Neural crest cell (in vitro differentiated cells): ENCODE data around the gene RFX5. TPM values are rescaled to one million over a fixed set of nuclear protein-coding genes. Genes with fewer than 3 reads are reported as not detected.
A peak's percentile ranks its signal among the peaks of the same experiment; 100 is the strongest.

Experiments
- DNase-seq: peaks from one replicate; pipeline ENCODE4 v3.0.0; 2021; ENCODE audit warnings: low read depth, mixed read lengths, low spot score
- H3K27ac Mint-ChIP-seq: one replicate; pipeline ENCODE4 v1.8.0; 2021; ENCODE audit warnings: mild to moderate bottlenecking, mixed read lengths; ENCODE audit not compliant: unreplicated experiment
- H3K27me3 Mint-ChIP-seq: 2 replicates; pipeline ENCODE4 v1.8.0; 2021; ENCODE audit warnings: low read depth, mild to moderate bottlenecking, mixed read lengths
- H3K36me3 Mint-ChIP-seq: 2 replicates; pipeline ENCODE4 v1.8.0; 2021; ENCODE audit warnings: low read depth, mild to moderate bottlenecking, mixed read lengths
- H3K4me1 Mint-ChIP-seq: 2 replicates; pipeline ENCODE4 v1.8.0; 2021; ENCODE audit warnings: mixed read lengths
- H3K4me3 Mint-ChIP-seq: one replicate; pipeline ENCODE4 v1.8.0; 2021; ENCODE audit warnings: mild to moderate bottlenecking, mixed read lengths
- H3K9me3 Mint-ChIP-seq: 2 replicates; pipeline ENCODE4 v1.8.0; 2021; ENCODE audit warnings: mixed read lengths
- CTCF ChIP-seq: fragments of 200-600 bp; sonication (generic); conservative IDR thresholded peaks from 2 replicates; pipeline ENCODE4 v1.5.0; 2021; ENCODE audit warnings: antibody characterized with exemption, mild to moderate bottlenecking
- total RNA-seq: library from RNA; stranded (reverse); gene quantifications from 2 replicates; pipeline ENCODE4 v1.2.1, GENCODE V29; 2021

RFX5 gene
- total RNA-seq, 1 donor from 2014 or later, result 71.3 TPM

- TF ChIP-seq CTCF, result no peak
Observed at GRCh38 chr1:151342021-151342420, 5.0 kb downstream of the RFX5 start.

GRCh38 chr1:151340870-151341754 lies 5.9 kb downstream of the RFX5 start:
- no peaks in the 10 kb centered on the region for H3K27me3 Mint-ChIP-seq
- H3K9me3 Mint-ChIP-seq, result no peaks in the 10 kb centered on the region
- DNase-seq, result peak; percentile 44
- H3K27ac Mint-ChIP-seq, result no peak overlapping the region
- TF ChIP-seq CTCF, result peak; percentile 78
- peaks cover 11% of the 10 kb centered on the region for H3K4me1 Mint-ChIP-seq
- H3K4me3 Mint-ChIP-seq, result peak overlapping the region; percentile 6
- H3K36me3 Mint-ChIP-seq, result peaks cover 3% of the 10 kb centered on the region

More at GRCh38 chr1:151342021-151342420, 5.0 kb downstream of the RFX5 start:
- peaks cover 20% of the 10 kb centered on the region for H3K4me1 Mint-ChIP-seq
- H3K27ac Mint-ChIP-seq, result no peak overlapping the region
- H3K27me3 Mint-ChIP-seq, result no peaks in the 10 kb centered on the region
- no peak for DNase-seq
- no peaks in the 10 kb centered on the region for H3K9me3 Mint-ChIP-seq
- H3K36me3 Mint-ChIP-seq, result peaks cover 6% of the 10 kb centered on the region
- H3K4me3 Mint-ChIP-seq, result peak overlapping the region; percentile 42

GRCh38 chr1:151336556-151336955 lies 10.5 kb downstream of the RFX5 start:
- Mint-ChIP-seq H3K9me3 (no peaks in the 10 kb centered on the region), H3K27ac (no peak overlapping the region), H3K4me3 (no peak overlapping the region), H3K4me1 (peaks cover 6% of the 10 kb centered on the region), H3K36me3 (no peaks in the 10 kb centered on the region), H3K27me3 (no peaks in the 10 kb centered on the region)
- TF ChIP-seq CTCF, result no peak
- DNase-seq, result no peak

- Mint-ChIP-seq H3K4me1 (no peaks in the 10 kb centered on the region), H3K9me3 (no peaks in the 10 kb centered on the region), H3K4me3 (no peak overlapping the region), H3K27ac (no peak overlapping the region), H3K36me3 (no peaks in the 10 kb centered on the region), H3K27me3 (no peaks in the 10 kb centered on the region)
- DNase-seq, result no peak
- TF ChIP-seq CTCF, result no peak
Observed at GRCh38 chr1:151334822-151335221, 12.2 kb downstream of the RFX5 start.

- DNase-seq, result peak; percentile 15
- no peaks in the 10 kb centered on the region for H3K9me3 Mint-ChIP-seq
- H3K27me3 Mint-ChIP-seq, result no peaks in the 10 kb centered on the region
- no peak for TF ChIP-seq CTCF
- peak overlapping the region; percentile 94 for H3K4me3 Mint-ChIP-seq
- H3K27ac Mint-ChIP-seq, result peak overlapping the region; percentile 95
- H3K36me3 Mint-ChIP-seq, result no peaks in the 10 kb centered on the region
- H3K4me1 Mint-ChIP-seq, result peaks cover 32% of the 10 kb centered on the region
Observed at GRCh38 chr1:151327903-151328674, 19.0 kb downstream of the RFX5 start.
